Superior temporal gyrus (tissue), 1 donor: ENCODE results near the gene DIP2A.

Source experiments
- DNase-seq: peaks from one replicate; pipeline ENCODE4 v3.0.0-alpha.2; 2016; ENCODE audit errors: extremely low spot score

Gene DIP2A

DNA sequence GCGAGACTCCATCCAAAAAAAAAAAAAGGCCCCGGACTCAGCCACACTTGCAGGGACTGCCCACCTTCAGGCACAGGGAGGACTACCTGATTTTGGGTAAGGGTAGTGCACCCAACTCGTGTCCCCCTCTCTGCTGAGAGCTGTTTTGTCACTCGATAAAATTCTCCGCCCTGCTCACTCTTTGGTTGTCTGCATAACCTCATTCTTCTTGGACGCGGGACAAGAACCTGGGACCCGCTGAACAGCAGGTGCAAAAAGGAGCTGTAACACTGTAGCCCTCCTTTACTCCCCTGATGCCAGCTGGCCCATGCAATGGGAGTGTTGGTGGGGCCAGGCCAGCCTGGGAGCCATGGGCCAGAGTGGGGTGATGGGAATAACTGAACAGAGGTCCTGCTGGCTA, 135.6 kb downstream of the DIP2A start:
- no peak for DNase-seq

- DNase-seq, result no peak
These were observed 137.5 kb downstream of the DIP2A start for GRCh38 chr21:46596201-46596600.

- no peak for DNase-seq
These were observed 138.3 kb downstream of the DIP2A start for GRCh38 chr21:46597031-46597430.

- DNase-seq, result no peak
These were observed 139.2 kb downstream of the DIP2A start for GRCh38 chr21:46597896-46598343.

DNA sequence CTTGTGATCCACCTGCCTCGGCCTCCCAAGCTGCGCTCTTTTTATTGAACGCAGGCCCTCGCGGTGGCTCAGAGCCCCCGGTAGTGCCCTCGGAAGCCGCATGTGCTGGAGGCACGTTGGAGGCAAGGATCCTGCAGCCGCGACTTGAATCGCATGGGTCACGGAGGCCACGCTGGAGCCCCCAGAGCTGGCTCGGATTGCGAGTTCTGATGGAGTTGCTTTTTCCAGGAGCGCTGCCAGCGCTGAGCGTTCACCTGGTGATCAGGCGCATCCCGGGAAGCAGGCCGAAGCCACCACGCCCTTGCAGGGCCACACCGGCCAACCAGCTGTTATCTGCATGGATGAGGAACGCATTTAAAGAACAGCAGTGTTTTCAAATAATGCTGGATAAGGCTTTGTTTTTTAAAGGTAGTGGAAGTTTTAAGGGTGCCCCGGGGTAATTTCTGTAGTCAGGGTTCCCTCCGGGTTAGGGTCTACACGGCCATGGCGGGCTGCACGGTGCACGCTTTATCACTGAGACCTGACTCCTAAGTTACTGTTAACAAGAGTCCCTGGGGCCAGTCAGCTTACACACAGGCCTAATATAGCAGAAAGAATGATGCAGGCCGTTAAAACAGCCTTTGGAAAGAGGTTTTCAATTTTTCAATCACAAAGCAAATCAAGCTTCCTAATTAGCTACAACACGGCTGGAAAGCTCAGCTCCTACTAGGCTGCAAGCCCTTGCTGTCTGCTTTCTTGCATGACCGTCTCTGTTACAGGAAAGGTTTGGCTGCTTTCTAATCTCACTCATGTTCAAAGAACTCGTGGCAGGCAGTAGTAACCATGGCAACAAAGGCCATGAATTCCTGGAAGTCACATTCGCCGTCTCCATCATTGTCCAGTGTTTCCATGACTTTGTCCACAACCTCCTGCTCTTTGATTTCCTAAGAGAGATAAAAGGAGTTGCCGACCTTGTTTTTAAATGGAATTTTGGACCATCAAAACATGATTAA, 140.2 kb downstream of the DIP2A start:
- DNase-seq, result peak; percentile 26

DNA sequence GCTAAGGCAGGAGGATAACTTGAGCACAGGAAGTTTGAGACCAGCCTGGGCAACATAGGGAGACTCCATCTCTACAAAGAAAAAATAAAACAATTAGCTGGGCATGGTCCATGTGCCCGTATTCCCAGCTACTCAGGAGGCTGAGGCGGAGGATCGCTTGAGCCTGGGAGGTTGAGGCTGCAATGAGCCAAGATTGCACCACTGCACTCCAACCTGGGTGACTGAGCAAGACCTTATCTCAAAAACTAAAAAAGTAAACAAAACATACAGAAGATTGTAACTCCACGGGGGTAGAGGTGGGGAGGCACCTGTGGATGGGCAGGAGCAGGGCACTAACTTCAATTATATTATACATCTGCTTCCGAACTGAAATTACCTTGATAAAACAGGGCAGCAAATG, 141.6 kb downstream of the DIP2A start:
- no peak for DNase-seq

GRCh38 chr21:46600978-46601377, 142.3 kb downstream of the DIP2A start:
- no peak for DNase-seq

DNA sequence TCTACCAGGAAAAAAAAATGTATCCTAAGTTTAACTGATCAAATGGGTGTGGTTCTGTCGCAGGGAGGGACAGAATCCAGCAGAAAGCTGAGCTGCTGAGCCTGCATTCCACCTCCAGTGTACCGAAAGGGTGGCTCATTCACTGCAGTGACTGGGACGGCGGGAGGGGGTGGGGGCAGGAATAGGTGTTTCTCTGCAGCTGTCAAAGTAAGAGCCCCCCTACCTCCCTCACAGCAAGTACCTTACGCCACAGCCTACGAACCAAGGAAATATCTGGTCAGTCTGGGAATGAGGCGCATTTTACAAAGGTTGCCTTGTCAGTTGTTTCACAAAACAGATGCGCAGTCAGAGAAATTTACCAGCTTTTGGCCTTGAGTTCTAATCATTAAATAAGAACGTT, 144.5 kb downstream of the DIP2A start:
- no peak for DNase-seq

- no peak for DNase-seq
These were observed 145.8 kb downstream of the DIP2A start for GRCh38 chr21:46604329-46604974.

GRCh38 chr21:46604975-46605766, 146.5 kb downstream of the DIP2A start, which contains the start of gene S100B:
S100B (minus strand) TSS chr21:46605082; CDS start chr21:46602415, 2,667 bp downstream.
- DNase-seq, result peak; percentile 89

GRCh38 chr21:46605767-46606426, 147.2 kb downstream of the DIP2A start:
- peak; percentile 51 for DNase-seq

DNA sequence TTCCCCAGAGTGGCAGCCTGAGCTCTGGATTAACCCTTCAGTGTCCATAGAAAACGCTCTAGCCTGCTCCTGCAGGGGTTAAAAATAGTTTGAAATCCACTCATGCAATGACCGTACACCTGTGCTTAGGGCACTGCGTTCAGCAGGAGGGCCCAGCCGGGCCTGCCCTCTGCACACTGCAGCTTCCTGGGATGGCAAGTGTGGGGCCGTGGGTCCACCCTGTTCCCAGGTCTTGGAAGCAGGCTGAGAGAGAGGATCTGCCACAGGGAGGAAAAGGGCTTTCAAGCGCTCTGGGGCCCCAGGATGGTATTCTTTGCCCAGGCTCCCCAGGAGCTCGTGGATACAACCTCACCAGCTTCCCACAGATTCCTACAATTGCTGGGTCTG, 147.7 kb downstream of the DIP2A start:
- DNase-seq, result no peak

- peak; percentile 11 for DNase-seq
These were observed 148.9 kb downstream of the DIP2A start for GRCh38 chr21:46607636-46608035.

GRCh38 chr21:46608672-46609111, 150.0 kb downstream of the DIP2A start:
- DNase-seq, result no peak

DNA sequence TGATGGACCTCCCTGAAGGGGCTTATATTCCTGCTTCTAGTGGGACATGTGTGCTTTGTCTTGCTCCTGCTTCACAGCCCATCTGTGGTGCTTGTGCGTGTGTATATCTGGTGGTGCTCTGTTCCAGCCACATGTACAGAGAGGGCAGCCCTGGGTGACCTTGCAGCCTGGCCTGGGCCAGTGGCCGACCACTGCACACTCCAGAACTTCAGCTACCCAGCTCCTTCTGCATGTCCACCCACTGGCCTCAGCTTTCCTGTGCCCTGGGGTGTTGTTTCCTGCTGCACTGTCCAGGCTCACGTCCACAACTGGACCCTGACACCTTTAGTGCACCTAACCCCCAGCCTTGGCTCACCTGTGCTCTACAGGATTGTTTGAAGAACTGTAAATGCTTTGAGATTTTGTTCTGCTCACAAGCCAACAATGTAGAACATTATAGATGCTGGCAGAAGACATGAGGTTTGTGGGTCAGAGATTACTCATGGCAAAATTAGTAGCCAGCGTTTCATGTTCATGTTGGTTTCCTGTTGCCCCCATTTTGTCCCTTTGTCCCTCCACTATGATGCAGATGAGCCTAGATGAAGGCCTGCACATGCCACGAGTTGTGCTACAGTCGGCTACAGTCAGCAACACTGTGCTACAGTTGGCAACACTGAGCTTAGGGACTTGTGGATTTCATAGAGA, 151.5 kb downstream of the DIP2A start:
- no peak for DNase-seq

- DNase-seq, result no peak
These were observed 154.7 kb downstream of the DIP2A start for GRCh38 chr21:46613391-46613790.

GRCh38 chr21:46616050-46616449, 157.4 kb downstream of the DIP2A start:
- no peak for DNase-seq

GRCh38 chr21:46616656-46617055, 158.0 kb downstream of the DIP2A start:
- no peak for DNase-seq

- no peak for DNase-seq
These were observed 158.8 kb downstream of the DIP2A start for GRCh38 chr21:46617267-46618051.
